C4-2B (cell line): ENCODE results near the gene STAMBP.

Experiments used
- ZFX ChIP-seq: fragments of 450-650 bp; IDR thresholded peaks from 2 replicates; pipeline ENCODE4 v1.6.1; 2017
- TF ChIP-seq, protein P1 (sequence below): fragments of 450-650 bp; conservative IDR thresholded peaks from 2 replicates; pipeline ENCODE4 v1.5.1; 2017; ENCODE audit warnings: mild to moderate bottlenecking

DNA sequence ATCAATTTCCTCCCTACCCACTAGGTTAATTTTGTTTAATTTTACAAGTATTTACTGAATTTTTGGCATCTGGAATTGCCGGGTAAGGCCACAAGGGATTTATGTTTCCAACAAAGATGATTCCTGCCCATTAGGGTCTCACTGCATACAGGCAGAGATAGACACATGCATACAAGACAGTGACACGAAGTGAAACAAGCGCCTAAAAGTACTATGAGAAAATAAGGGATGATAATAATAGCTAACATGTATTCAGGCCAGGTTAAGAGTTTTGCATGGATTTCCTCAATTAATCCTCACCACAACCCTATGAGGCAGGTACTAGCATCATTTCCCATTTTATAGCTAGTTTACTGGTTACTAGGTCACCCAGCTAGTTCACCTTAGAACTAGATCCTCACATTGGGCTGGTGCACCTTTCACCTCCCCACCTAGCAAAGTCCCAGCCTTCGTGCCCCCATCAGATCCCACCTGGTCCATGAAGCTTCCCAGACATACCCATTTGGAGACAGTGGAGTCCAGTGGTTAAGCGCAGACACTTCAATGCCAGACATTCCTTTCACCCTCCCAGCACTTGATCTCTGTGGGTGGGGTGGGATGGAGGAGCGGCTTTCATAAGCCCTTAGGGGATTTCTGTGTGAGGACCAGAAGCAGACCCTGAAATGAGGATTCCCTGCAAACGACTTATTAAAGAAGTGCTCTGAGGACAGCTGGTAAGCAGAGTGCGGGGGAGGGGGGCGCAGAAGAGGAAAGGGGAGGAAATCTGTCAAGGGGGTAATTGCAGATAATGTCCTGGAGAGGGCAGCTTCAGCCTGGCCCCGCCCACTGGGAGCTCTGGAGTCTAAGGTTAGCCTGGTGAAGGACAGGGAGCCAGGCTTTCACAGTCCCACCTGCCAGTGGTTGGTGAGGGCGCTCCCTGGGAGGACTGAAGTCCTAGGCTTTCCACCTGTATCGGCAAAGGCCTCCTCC lies 92.1 kb downstream of the STAMBP start:
- TF ChIP-seq, protein P1, sequence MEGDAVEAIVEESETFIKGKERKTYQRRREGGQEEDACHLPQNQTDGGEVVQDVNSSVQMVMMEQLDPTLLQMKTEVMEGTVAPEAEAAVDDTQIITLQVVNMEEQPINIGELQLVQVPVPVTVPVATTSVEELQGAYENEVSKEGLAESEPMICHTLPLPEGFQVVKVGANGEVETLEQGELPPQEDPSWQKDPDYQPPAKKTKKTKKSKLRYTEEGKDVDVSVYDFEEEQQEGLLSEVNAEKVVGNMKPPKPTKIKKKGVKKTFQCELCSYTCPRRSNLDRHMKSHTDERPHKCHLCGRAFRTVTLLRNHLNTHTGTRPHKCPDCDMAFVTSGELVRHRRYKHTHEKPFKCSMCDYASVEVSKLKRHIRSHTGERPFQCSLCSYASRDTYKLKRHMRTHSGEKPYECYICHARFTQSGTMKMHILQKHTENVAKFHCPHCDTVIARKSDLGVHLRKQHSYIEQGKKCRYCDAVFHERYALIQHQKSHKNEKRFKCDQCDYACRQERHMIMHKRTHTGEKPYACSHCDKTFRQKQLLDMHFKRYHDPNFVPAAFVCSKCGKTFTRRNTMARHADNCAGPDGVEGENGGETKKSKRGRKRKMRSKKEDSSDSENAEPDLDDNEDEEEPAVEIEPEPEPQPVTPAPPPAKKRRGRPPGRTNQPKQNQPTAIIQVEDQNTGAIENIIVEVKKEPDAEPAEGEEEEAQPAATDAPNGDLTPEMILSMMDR: no peak; the same call in 1 of the 2 replicates
- no peak for TF ChIP-seq ZFX
